ENCODE data around the gene OR52K1. TPM values are rescaled to one million over a fixed set of nuclear protein-coding genes. Genes with fewer than 3 reads are reported as not detected.
A peak's percentile ranks its signal among the peaks of the same experiment; 100 is the strongest.

OR52K1 gene
- total RNA-seq, 1 donor from 2014 or later, result 0.20 TPM

DNA sequence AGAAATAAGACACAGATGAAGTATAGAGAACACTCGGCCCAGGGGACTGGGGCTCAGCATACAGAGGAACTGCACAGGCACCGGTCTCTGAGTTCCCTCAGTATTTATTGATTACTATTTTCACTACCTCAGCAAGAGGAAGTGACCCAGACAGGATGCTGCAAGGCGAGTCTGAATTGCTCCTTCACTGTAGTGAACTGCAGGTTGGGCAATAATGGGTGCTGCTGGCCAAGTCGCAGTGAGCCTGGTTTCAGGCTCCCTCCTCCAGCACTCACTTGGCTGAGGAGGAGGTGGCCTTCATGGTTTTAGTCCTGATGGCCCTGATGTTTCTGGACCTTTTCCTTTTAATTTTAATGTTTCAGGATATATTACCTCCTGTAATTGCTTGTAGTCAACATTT, 22.9 kb upstream of the OR52K1 start:
- no peak for DNase-seq (ENCODE audit: low read depth)
- Histone ChIP-seq H3K4me1 (ENCODE audit: insufficient read depth, low read length) (no peaks in the 10 kb centered on the region), H3K9me3 (ENCODE audit: insufficient read depth, low read depth, low read length) (no peaks in the 10 kb centered on the region), H3K27ac (ENCODE audit: low read depth, low read length) (no peak overlapping the region), H3K9ac (ENCODE audit: low read length) (no peak overlapping the region), H3K4me2 (ENCODE audit: low read length) (no peak overlapping the region), H3K36me3 (ENCODE audit: insufficient read depth, low read length) (no peaks in the 10 kb centered on the region), H2AFZ (ENCODE audit: low read depth, low read length) (no peak overlapping the region), H3K27me3 (ENCODE audit: insufficient read depth, low read length) (no peaks in the 10 kb centered on the region), H3K79me2 (ENCODE audit: insufficient read depth, low read length) (no peaks in the 10 kb centered on the region), H4K20me1 (ENCODE audit: insufficient read depth, low read length) (no peaks in the 10 kb centered on the region), H3K4me3 (ENCODE audit: insufficient read depth, low read depth, low read length) (no peak overlapping the region)
- no peak for TF ChIP-seq EZH2 (IDR thresholded peaks at IDR 0.05; ENCODE audit: insufficient read depth, low read length)
- no peak for TF ChIP-seq CTCF (IDR thresholded peaks at IDR 0.05; ENCODE audit: insufficient read depth, low read depth, low read length)
- FAIRE-seq, result no peak
- H3K4me1 Mint-ChIP-seq (ENCODE audit: low read depth, unreplicated experiment), result peaks cover 24% of the 10 kb centered on the region
- peak overlapping the region; percentile 83 for H3K27ac Mint-ChIP-seq (ENCODE audit: unreplicated experiment)
- peaks cover 6% of the 10 kb centered on the region for H3K36me3 Mint-ChIP-seq (ENCODE audit: low read depth, unreplicated experiment)
- no peak overlapping the region for H3K4me3 Mint-ChIP-seq (ENCODE audit: unreplicated experiment)
- peaks cover 20% of the 10 kb centered on the region for H3K9me3 Mint-ChIP-seq (ENCODE audit: unreplicated experiment)
- H3K27me3 Mint-ChIP-seq (ENCODE audit: low read depth, unreplicated experiment), result no peaks in the 10 kb centered on the region

- Histone ChIP-seq H3K9me3 (ENCODE audit: insufficient read depth, low read depth, low read length) (no peaks in the 10 kb centered on the region), H3K27ac (ENCODE audit: low read depth, low read length) (no peak overlapping the region), H3K79me2 (ENCODE audit: insufficient read depth, low read length) (no peaks in the 10 kb centered on the region), H3K4me1 (ENCODE audit: insufficient read depth, low read length) (no peaks in the 10 kb centered on the region), H3K9ac (ENCODE audit: low read length) (no peak overlapping the region), H3K4me3 (ENCODE audit: insufficient read depth, low read depth, low read length) (no peak overlapping the region), H3K4me2 (ENCODE audit: low read length) (no peak overlapping the region), H3K36me3 (ENCODE audit: insufficient read depth, low read length) (no peaks in the 10 kb centered on the region), H4K20me1 (ENCODE audit: insufficient read depth, low read length) (no peaks in the 10 kb centered on the region), H2AFZ (ENCODE audit: low read depth, low read length) (no peak overlapping the region), H3K27me3 (ENCODE audit: insufficient read depth, low read length) (no peaks in the 10 kb centered on the region)
- Mint-ChIP-seq H3K36me3 (ENCODE audit: low read depth, unreplicated experiment) (peaks cover 4% of the 10 kb centered on the region), H3K4me3 (ENCODE audit: unreplicated experiment) (no peak overlapping the region), H3K9me3 (ENCODE audit: unreplicated experiment) (peaks cover 21% of the 10 kb centered on the region), H3K27me3 (ENCODE audit: low read depth, unreplicated experiment) (no peaks in the 10 kb centered on the region), H3K27ac (ENCODE audit: unreplicated experiment) (peak overlapping the region; percentile 55), H3K4me1 (ENCODE audit: low read depth, unreplicated experiment) (peaks cover 24% of the 10 kb centered on the region)
- DNase-seq (ENCODE audit: low read depth) (no peak), FAIRE-seq (no peak)
- no peak for TF ChIP-seq CTCF (IDR thresholded peaks at IDR 0.05; ENCODE audit: insufficient read depth, low read depth, low read length)
- TF ChIP-seq EZH2 (IDR thresholded peaks at IDR 0.05; ENCODE audit: insufficient read depth, low read length), result no peak
Measured at GRCh38 chr11:4460151-4460550, 22.3 kb upstream of the OR52K1 start.

- H3K36me3 Mint-ChIP-seq (ENCODE audit: low read depth, unreplicated experiment), result peaks cover 4% of the 10 kb centered on the region
- H3K4me2 ChIP-seq (ENCODE audit: low read length), result no peak overlapping the region
- H3K9me3 Mint-ChIP-seq (ENCODE audit: unreplicated experiment), result peaks cover 17% of the 10 kb centered on the region
- H3K27ac ChIP-seq (ENCODE audit: low read depth, low read length), result no peak overlapping the region
- H3K36me3 ChIP-seq (ENCODE audit: insufficient read depth, low read length), result no peaks in the 10 kb centered on the region
- H3K79me2 ChIP-seq (ENCODE audit: insufficient read depth, low read length), result no peaks in the 10 kb centered on the region
- no peaks in the 10 kb centered on the region for H3K27me3 ChIP-seq (ENCODE audit: insufficient read depth, low read length)
- H3K4me3 ChIP-seq (ENCODE audit: insufficient read depth, low read depth, low read length), result no peak overlapping the region
- H3K4me3 Mint-ChIP-seq (ENCODE audit: unreplicated experiment), result no peak overlapping the region
- peaks cover 14% of the 10 kb centered on the region for H3K4me1 Mint-ChIP-seq (ENCODE audit: low read depth, unreplicated experiment)
- no peaks in the 10 kb centered on the region for H3K4me1 ChIP-seq (ENCODE audit: insufficient read depth, low read length)
- DNase-seq (ENCODE audit: low read depth) (peak; percentile 1), FAIRE-seq (no peak)
- no peak overlapping the region for H3K9ac ChIP-seq (ENCODE audit: low read length)
- no peaks in the 10 kb centered on the region for H3K9me3 ChIP-seq (ENCODE audit: insufficient read depth, low read depth, low read length)
- H3K27ac Mint-ChIP-seq (ENCODE audit: unreplicated experiment), result peak overlapping the region; percentile 86
- no peaks in the 10 kb centered on the region for H3K27me3 Mint-ChIP-seq (ENCODE audit: low read depth, unreplicated experiment)
- TF ChIP-seq CTCF (IDR thresholded peaks at IDR 0.05; ENCODE audit: insufficient read depth, low read depth, low read length) (no peak), EZH2 (IDR thresholded peaks at IDR 0.05; ENCODE audit: insufficient read depth, low read length) (no peak)
- no peaks in the 10 kb centered on the region for H4K20me1 ChIP-seq (ENCODE audit: insufficient read depth, low read length)
- no peak overlapping the region for H2AFZ ChIP-seq (ENCODE audit: low read depth, low read length)
Measured at GRCh38 chr11:4464216-4465159, 18.0 kb upstream of the OR52K1 start.

All from astrocyte (in vitro differentiated cells and primary cell).